Esophagus muscularis mucosa (tissue), 4 donors: Measurements from ENCODE around the gene ZNF185. TPM values are rescaled to one million over a fixed set of nuclear protein-coding genes. Genes with fewer than 3 reads are reported as not detected.

ENCODE experiments used
- DNase-seq: peaks from one replicate; pipeline ENCODE4 v3.0.0-alpha.2; 2017; ENCODE audit errors: extremely low spot score
- H3K27ac ChIP-seq, 4 donors: fragments of 200-600 bp; sonication (generic); replicated peaks in 1 of 4; 1 replicate in 3 of 4; 2 replicates in 1 of 4; pipeline ENCODE4 v1.5.1; 2016 to 2019; ENCODE audit warnings: mild to moderate bottlenecking in 1 of 4
- H3K27me3 ChIP-seq, 4 donors: fragments of 200-600 bp; sonication (generic); one replicate each; pipeline versions ENCODE4 v1.5.1 to v1.6.0; 2016 to 2019
- H3K36me3 ChIP-seq, 4 donors: fragments of 200-600 bp; sonication (generic); one replicate each; pipeline ENCODE4 v1.5.1; 2016 to 2019
- H3K4me1 ChIP-seq, 4 donors: fragments of 200-600 bp; sonication (generic); one replicate each; pipeline ENCODE4 v1.5.1; 2016 to 2019
- H3K4me3 ChIP-seq, 4 donors: fragments of 200-600 bp; sonication (generic); 1 replicate in 2 of 4; 2 replicates in 2 of 4; pipeline ENCODE4 v1.5.1; 2016 to 2019; ENCODE audit warnings: mild to moderate bottlenecking in 4 of 4, moderate library complexity in 1 of 4
- H3K9me3 ChIP-seq, 4 donors: fragments of 200-600 bp; sonication (generic); 1 replicate in 3 of 4; 2 replicates in 1 of 4; pipeline ENCODE4 v1.5.1; 2016 to 2019
- EP300 ChIP-seq: sonication (generic); formaldehyde crosslinking; IDR thresholded peaks from one replicate; pipeline ENCODE4 v1.6.1; 2017; ENCODE audit warnings: antibody characterized with exemption
- POLR2A ChIP-seq: fragments of 450-650 bp; IDR thresholded peaks from one replicate; pipeline ENCODE4 v1.6.1; 2017; ENCODE audit warnings: antibody characterized with exemption, moderate library complexity, mild to moderate bottlenecking, low read depth
- POLR2AphosphoS5 ChIP-seq, 2 donors: sonication (generic); formaldehyde crosslinking; IDR thresholded peaks; one replicate each; pipeline ENCODE4 v1.6.1; 2017; ENCODE audit warnings: antibody characterized with exemption in 2 of 2
- WGBS: methylation state at CpG from one replicate; pipeline ENCODE4 v1.1.5; 2018; 5-methylcytosine and 5-hydroxymethylcytosine counted together
- intact Hi-C: fragments of 100-400 bp; cut with DNase I; formaldehyde crosslinking; loops from one replicate; pipeline ENCODE4 v1.15.1; 2023
- total RNA-seq, 4 donors: library from RNA; depleted of rRNA; stranded (reverse); fragments of >200 nt; gene quantifications; one replicate each; pipeline versions ENCODE4 v1.1.0 to v1.2.1, GENCODE V29; 2016
- TF ChIP-seq, protein P1 (sequence below), 3 experiments: fragments of 200-600 bp in 2 of 3; fragments of 450-650 bp in 1 of 3; sonication (generic) in 2 of 3; IDR thresholded peaks; one replicate each; pipeline ENCODE4 v1.5.1; 2017 to 2019; ENCODE audit warnings: antibody characterized with exemption in 3 of 3, mild to moderate bottlenecking in 2 of 3, moderate library complexity in 1 of 3

Gene ZNF185
- total RNA-seq, 4 donors from 2014 or later: 2.5 to 3.7 (median 3.0) TPM

GRCh38 chrX:152872522-152872921, 25.3 kb upstream of the ZNF185 start:
- H3K9me3 ChIP-seq: no peaks in the 10 kb centered on the region
- H3K4me3 ChIP-seq: no peak overlapping the region
- 30% methylated on average over 2 of the region's 2 CpGs for WGBS
- no peaks in the 10 kb centered on the region for H3K27me3 ChIP-seq
- TF ChIP-seq, protein P1, sequence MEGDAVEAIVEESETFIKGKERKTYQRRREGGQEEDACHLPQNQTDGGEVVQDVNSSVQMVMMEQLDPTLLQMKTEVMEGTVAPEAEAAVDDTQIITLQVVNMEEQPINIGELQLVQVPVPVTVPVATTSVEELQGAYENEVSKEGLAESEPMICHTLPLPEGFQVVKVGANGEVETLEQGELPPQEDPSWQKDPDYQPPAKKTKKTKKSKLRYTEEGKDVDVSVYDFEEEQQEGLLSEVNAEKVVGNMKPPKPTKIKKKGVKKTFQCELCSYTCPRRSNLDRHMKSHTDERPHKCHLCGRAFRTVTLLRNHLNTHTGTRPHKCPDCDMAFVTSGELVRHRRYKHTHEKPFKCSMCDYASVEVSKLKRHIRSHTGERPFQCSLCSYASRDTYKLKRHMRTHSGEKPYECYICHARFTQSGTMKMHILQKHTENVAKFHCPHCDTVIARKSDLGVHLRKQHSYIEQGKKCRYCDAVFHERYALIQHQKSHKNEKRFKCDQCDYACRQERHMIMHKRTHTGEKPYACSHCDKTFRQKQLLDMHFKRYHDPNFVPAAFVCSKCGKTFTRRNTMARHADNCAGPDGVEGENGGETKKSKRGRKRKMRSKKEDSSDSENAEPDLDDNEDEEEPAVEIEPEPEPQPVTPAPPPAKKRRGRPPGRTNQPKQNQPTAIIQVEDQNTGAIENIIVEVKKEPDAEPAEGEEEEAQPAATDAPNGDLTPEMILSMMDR (IDR thresholded peaks at IDR 0.05): no peak
- no peak for TF ChIP-seq POLR2AphosphoS5 (IDR thresholded peaks at IDR 0.05)
- H3K27ac ChIP-seq: no peak overlapping the region
- H3K4me1 ChIP-seq: no peaks in the 10 kb centered on the region
- DNase-seq: no peak
- H3K36me3 ChIP-seq: peaks cover 0 to 26% (median 18%) of the 10 kb centered on the region in 4 donors
- intact Hi-C loops: no loop called here

- no peak for TF ChIP-seq POLR2A
- TF ChIP-seq POLR2AphosphoS5 (IDR thresholded peaks at IDR 0.05): no peak
- TF ChIP-seq, protein P1 (IDR thresholded peaks at IDR 0.05): no peak
- TF ChIP-seq EP300: no peak
- DNase-seq: no peak
- no peak overlapping the region for H3K4me3 ChIP-seq
- peaks cover 0 to 18% (median 13%) of the 10 kb centered on the region in 4 donors for H3K36me3 ChIP-seq
- no peak overlapping the region for H3K27ac ChIP-seq
- H3K9me3 ChIP-seq: no peaks in the 10 kb centered on the region
- H3K4me1 ChIP-seq: no peaks in the 10 kb centered on the region
- 83% methylated on average over 1 of the region's 2 CpGs for WGBS
- intact Hi-C loops: no loop called here
- no peaks in the 10 kb centered on the region for H3K27me3 ChIP-seq
Observed at GRCh38 chrX:152873361-152873760, 24.5 kb upstream of the ZNF185 start.

DNA sequence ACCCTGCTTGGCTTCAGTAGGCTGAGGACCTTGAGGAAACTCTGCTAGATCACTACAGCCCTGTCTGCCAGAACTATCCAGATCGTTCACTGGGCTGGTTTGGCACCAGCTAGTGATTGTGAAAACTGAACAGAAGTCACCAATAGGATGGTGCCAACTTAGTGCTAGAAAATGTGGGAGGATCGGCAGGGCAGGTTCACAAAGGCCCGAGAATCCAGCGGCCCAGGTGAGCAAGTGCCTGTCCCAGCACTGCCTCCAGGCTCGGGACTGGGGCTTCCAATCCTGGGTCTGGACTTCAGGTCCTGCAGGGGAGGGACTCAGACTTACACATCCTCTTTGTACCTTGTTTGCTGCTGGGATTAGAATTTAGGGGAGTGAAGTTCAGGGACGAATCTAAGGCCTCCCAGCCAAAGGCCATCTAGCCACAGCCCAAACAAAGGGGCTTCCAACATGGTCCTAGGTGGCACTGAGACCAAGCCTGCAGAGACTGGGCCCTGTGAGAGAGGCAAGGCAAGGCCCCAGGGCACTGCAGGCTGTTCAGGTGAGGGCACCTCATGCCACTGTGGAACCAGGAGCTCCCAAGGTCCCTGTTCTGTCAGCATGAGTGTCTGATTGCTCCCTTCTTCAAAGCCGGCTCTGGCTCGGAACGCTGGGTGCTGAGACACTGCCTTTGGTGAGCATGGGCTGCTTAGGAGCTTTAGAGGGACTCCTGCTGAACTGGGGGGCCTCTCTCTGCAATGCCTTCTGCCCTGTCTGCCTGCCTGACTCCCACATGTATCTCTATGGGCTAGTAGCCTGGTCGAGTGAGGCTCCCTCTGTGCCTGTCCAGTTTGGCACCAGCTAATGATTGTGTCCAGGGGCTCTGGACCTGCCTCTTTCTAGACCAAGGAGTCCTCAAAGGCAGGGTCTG, 20.7 kb upstream of the ZNF185 start:
- no peak for TF ChIP-seq EP300
- no peak for TF ChIP-seq POLR2AphosphoS5 (IDR thresholded peaks at IDR 0.05)
- DNase-seq: no peak
- no peaks in the 10 kb centered on the region for H3K36me3 ChIP-seq
- H3K27ac ChIP-seq: no peak overlapping the region
- H3K27me3 ChIP-seq: no peaks in the 10 kb centered on the region
- WGBS: 84% methylated on average over 9 of the region's 10 CpGs
- no peaks in the 10 kb centered on the region for H3K9me3 ChIP-seq
- no peak overlapping the region for H3K4me3 ChIP-seq
- intact Hi-C loops: no loop called here
- H3K4me1 ChIP-seq: no peaks in the 10 kb centered on the region

- Histone ChIP-seq H3K27ac (no peak overlapping the region), H3K9me3 (no peaks in the 10 kb centered on the region), H3K36me3 (no peaks in the 10 kb centered on the region), H3K4me3 (no peak overlapping the region), H3K4me1 (no peaks in the 10 kb centered on the region), H3K27me3 (no peaks in the 10 kb centered on the region)
- intact Hi-C loops: no loop called here
- TF ChIP-seq, protein P1 (IDR thresholded peaks at IDR 0.05): no peak
- TF ChIP-seq POLR2AphosphoS5 (IDR thresholded peaks at IDR 0.05) (no peak), EP300 (no peak), POLR2A (no peak)
- 78% methylated on average over 16 of the region's 16 CpGs for WGBS
- no peak for DNase-seq
Observed at GRCh38 chrX:152878976-152879755, 18.7 kb upstream of the ZNF185 start.

DNA sequence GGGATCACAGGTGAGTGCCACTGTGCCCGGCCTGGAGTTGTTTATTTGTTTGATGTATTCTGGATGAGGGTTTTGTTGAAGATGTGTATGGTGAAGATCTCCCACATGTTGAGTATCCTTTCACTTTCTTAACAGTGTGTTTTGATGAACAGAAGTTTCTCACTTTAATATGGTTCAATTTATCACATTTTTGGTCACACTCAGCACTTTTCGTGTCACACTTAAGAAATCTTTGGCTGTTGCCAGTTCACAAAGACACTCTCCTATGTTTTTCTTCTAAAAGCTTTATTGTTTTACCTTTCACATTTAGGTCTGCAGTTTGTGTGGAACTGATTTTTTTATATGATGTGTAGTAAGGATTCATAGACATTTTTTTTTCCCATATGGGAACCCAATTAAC, 16.6 kb upstream of the ZNF185 start:
- intact Hi-C loops: no loop called here
- H3K36me3 ChIP-seq: no peaks in the 10 kb centered on the region
- no peaks in the 10 kb centered on the region for H3K9me3 ChIP-seq
- WGBS: 79% methylated on average over 2 of the region's 2 CpGs
- no peak overlapping the region for H3K27ac ChIP-seq
- H3K4me1 ChIP-seq: no peaks in the 10 kb centered on the region
- H3K27me3 ChIP-seq: no peaks in the 10 kb centered on the region
- no peak overlapping the region for H3K4me3 ChIP-seq
- TF ChIP-seq, protein P1 (IDR thresholded peaks at IDR 0.05): no peak
- TF ChIP-seq POLR2A (no peak), EP300 (no peak), POLR2AphosphoS5 (IDR thresholded peaks at IDR 0.05) (no peak)
- DNase-seq: no peak
